Lung microvascular endothelial cell (primary cell): Measurements from ENCODE around the gene ZNF276. TPM values are rescaled to one million over a fixed set of nuclear protein-coding genes. Genes with fewer than 3 reads are reported as not detected.
"Not testable (repeated sequence)": the region's sequence is repeated elsewhere in the genome, so short reads cannot be mapped to it uniquely, and the experiment has no call there.

Experiments used
- DNase-seq, 2 donors: peaks; one replicate each; pipeline versions ENCODE4 v3.0.0 to v3.0.0-alpha.2; 2010; ENCODE audit warnings: low read depth in 2 of 2
- total RNA-seq: library from RNA; depleted of rRNA; stranded (reverse); fragments of >200 nt; gene quantifications from 2 replicates; pipeline ENCODE4 v1.2.1, GENCODE V29; 2014

Gene ZNF276
- total RNA-seq, 1 donor from 2014 or later, result 14.5 TPM

DNA sequence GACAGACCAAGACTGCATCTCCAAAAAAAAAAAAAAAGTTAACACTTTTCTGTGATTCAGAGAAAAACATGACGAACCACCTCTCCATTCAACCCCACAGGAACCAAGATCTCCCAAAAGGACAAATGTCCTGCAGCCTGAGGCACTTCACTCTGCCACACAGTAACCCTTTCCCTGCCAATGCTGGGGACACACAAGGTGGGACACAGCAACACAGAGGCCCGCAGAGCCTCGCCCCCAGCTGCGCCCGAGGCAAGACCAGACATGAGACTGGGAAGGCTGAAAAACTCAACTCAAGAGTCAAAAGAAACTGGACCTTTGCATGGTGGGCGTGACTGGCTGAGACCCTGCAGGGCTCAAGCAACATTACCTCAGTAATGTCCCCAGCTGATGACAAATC, 61.2 kb downstream of the ZNF276 start:
- DNase-seq, result no peak

DNA sequence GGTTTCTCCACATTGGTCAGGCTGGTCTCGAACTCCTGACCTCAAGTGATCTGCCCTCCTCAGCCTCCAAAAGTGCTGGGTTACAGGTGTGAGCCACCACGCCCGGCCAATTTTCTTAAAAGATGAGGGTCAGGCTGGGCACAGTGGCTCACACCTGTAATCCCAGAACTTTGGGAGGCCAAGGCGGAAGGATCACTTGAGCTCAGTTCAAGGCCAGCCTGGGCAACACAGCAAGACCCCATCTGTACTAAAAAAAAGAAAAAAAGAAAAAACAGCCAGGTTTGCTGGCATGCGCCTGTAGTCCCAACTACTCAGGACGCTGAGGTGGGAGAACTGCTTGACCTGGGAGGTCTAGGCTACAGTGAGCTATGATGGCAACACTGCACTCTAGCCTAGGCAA, 62.6 kb downstream of the ZNF276 start:
- not testable (repeated sequence) for DNase-seq

DNA sequence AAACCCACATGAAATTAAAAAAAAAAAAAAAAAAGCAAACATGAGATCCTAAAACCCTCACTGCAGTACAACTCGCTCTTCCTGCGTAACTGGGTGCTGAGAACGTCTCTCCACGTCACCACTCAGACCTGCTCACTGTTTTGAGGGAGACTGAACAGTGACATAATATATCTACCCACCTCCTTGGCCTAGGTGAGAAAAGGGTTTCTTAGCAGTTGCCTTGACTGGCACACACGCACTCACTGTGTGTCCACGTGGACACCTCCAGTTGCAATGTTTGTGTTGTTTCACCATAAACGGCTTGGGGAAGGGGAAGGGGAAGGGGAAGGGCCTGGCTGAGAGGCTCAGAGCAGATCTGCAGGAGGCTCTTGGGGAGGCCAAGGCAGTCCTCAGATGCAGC, 63.1 kb downstream of the ZNF276 start:
- no peak for DNase-seq

DNA sequence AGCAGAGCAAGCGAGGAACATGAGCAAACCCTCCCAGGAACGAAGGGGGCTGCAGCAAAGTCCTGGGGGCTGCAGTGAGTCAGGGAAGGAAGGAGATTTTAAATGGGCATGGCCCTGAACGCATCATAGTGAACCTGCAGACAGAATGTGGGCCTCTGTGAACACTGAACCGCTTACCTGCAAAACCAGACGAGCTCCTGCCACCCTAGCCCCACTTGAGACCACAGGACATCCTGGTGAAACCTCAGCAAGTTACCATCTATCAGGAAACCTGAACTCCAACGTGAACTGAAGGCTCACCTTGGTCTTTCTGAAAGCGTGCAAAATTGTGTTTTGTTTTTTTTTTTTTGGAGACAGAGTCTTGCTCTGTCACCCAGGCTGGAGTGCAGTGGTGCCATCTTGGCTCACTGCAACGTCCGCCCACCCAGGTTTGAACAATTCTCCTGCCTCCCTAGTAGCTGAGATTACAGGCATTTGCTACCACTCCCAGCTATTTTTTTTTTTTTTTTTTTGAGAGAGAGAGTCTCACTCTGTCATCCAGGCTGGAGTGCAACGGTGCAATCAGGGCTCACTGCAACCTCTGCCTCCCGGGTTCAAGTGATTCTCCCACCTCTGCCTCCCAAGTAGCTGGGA, 64.3 kb downstream of the ZNF276 start:
- DNase-seq, result no peak

DNA sequence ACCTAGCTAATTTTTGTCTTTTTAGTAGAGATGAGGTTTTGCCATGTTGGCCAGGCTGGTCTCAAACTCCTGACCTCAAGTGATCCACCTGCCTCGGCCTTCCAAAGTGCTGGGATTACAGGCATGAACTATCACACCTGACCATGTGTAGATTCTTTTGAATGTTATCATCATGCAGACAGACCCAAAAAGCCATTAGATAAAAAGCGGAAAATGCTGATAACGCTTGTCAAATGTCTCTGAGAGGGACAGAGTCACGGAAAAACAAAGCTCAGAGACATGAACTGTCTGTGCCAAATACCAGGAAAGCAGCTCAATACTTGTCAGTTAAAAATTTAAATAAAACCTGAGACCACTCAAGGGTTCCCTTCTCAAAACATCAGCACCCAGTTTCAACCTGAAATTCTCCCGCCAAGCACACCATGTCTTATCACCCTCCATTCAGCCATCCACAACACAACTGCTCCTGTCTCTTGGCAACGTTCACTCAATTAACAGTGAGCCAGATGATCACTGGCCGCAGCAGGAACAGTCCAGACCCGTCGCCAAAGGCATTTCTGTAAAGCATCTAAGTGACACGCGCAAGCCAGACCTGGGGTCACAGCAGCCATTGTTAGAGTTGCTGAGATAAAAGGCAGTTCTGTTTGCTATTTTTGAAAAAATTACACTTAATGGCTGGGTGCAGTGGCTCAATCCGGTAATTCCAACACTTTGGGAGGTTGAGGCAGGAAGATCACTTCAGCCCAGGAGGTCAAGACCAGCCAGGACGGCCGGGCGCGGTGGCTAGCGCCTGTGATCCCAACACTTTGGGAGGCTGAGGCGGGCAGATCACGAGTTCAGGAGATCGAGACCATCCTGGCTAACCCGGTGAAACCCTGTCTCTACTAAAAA, 65.4 kb downstream of the ZNF276 start:
- peak in 1 of 2 donors; percentile 26 for DNase-seq

DNA sequence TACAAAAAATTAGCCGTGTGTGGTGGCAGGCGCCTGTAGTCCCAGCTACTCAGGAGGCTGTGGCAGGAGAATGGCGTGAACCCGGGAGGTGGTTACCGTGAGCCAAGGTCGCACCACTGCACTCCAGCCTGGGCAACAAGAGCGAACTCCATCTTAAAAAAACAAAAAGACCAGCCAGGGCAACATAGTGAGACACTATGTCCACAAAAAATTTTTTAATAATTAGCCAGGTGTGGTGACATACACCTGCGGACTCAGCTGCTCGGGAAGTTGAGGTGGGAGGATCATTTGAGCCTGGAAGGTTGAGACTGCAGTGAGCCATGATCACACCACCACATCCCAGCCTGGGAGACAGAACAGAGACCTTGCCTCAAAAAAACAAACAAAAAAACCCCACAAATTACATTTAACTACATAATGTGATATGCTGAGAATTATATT, 66.0 kb downstream of the ZNF276 start:
- DNase-seq, result no peak

Other genes with a start within 250 kb of the ZNF276 start
- gene ANKRD11, start 231.0 kb upstream of the ZNF276 start, total RNA-seq, result 31.6 and 31.9 TPM in 2 replicates
- 75.8 and 94.6 TPM in 2 replicates for gene SPG7, start 213.1 kb upstream of the ZNF276 start, total RNA-seq
- gene RPL13, start 160.9 kb upstream of the ZNF276 start, total RNA-seq, result 2,557 and 4,242 TPM in 2 replicates
- gene CPNE7, start 145.8 kb upstream of the ZNF276 start, total RNA-seq, result 1.2 and 3.5 TPM in 2 replicates
- 0.20 and 0.44 TPM in 2 replicates for gene DPEP1, start 107.9 kb upstream of the ZNF276 start, total RNA-seq
- 59.3 and 81.5 TPM in 2 replicates for gene CHMP1A, start 63.8 kb upstream of the ZNF276 start, total RNA-seq
- gene SPATA33, start 63.7 kb upstream of the ZNF276 start, total RNA-seq, result 0.87 and 1.4 TPM in 2 replicates
- 23.1 and 38.5 TPM in 2 replicates for gene CDK10, start 34.8 kb upstream of the ZNF276 start, total RNA-seq
- 8.1 and 10.1 TPM in 2 replicates for gene SPATA2L, start 19.8 kb upstream of the ZNF276 start, total RNA-seq
- gene VPS9D1, start 639 bp upstream of the ZNF276 start, total RNA-seq, result 4.1 and 4.4 TPM in 2 replicates
- 5.6 and 6.5 TPM in 2 replicates for gene FANCA, start 95.1 kb downstream of the ZNF276 start, total RNA-seq
- gene SPIRE2, start 106.9 kb downstream of the ZNF276 start, total RNA-seq, result 1.3 and 2.4 TPM in 2 replicates
- 115 and 136 TPM in 2 replicates for gene TCF25, start 152.1 kb downstream of the ZNF276 start, total RNA-seq
- 0.65 and 0.79 TPM in 2 replicates for gene MC1R, start 197.3 kb downstream of the ZNF276 start, total RNA-seq
- gene TUBB3, start 201.8 kb downstream of the ZNF276 start, total RNA-seq, result 33.5 and 122 TPM in 2 replicates
- gene DEF8, start 227.2 kb downstream of the ZNF276 start, total RNA-seq, result 84.1 and 97.0 TPM in 2 replicates